KMS-11 (cell line): Measurements from ENCODE around the gene FHOD3.

Source experiments
- H2AFZ ChIP-seq: fragments of 200-600 bp; sonication (generic); 2 replicates; pipeline ENCODE4 v1.6.1; 2016; ENCODE audit warnings: antibody characterized with exemption, mixed run types, low read depth
- H3K27ac ChIP-seq: fragments of 200-600 bp; sonication (generic); 2 replicates; pipeline ENCODE4 v1.6.1; 2016; ENCODE audit warnings: mild to moderate bottlenecking, mixed run types
- H3K27me3 ChIP-seq: fragments of 200-600 bp; sonication (generic); 2 replicates; pipeline ENCODE4 v1.6.1; 2017; ENCODE audit warnings: mild to moderate bottlenecking, low read depth, mixed run types, moderate library complexity; ENCODE audit not compliant: insufficient read depth
- H3K36me3 ChIP-seq: fragments of 200-600 bp; sonication (generic); 2 replicates; pipeline ENCODE4 v1.6.1; 2017; ENCODE audit warnings: mild to moderate bottlenecking, mixed run types; ENCODE audit not compliant: insufficient read depth
- H3K4me1 ChIP-seq: fragments of 200-600 bp; sonication (generic); 2 replicates; pipeline ENCODE4 v1.6.1; 2016; ENCODE audit warnings: mild to moderate bottlenecking, low read depth, mixed run types; ENCODE audit not compliant: poor library complexity, severe bottlenecking
- H3K4me2 ChIP-seq: fragments of 200-600 bp; sonication (generic); 2 replicates; pipeline ENCODE4 v1.7.0; 2016; ENCODE audit warnings: mild to moderate bottlenecking, mixed run types
- H3K4me3 ChIP-seq: fragments of 200-600 bp; sonication (generic); IDR thresholded peaks from 2 replicates; pipeline ENCODE4 v1.6.1; 2017; ENCODE audit warnings: low read depth, low read length, mixed read lengths; ENCODE audit not compliant: insufficient read depth
- H3K79me2 ChIP-seq: fragments of 200-600 bp; sonication (generic); 2 replicates; pipeline ENCODE4 v1.6.1; 2016; ENCODE audit warnings: low read depth, mixed run types; ENCODE audit not compliant: insufficient read depth
- H3K9ac ChIP-seq: fragments of 200-600 bp; sonication (generic); 2 replicates; pipeline ENCODE4 v1.6.1; 2016; ENCODE audit warnings: mild to moderate bottlenecking, mixed run types
- H4K20me1 ChIP-seq: fragments of 200-600 bp; sonication (generic); 2 replicates; pipeline ENCODE4 v1.6.1; 2016; ENCODE audit warnings: mild to moderate bottlenecking, mixed run types; ENCODE audit not compliant: insufficient read depth
- CTCF ChIP-seq: fragments of 200-600 bp; sonication (generic); conservative IDR thresholded peaks from 2 replicates; pipeline ENCODE4 v1.6.1; 2017; ENCODE audit warnings: low read depth, mild to moderate bottlenecking, antibody characterized with exemption, low read length, moderate library complexity, mixed read lengths

Gene FHOD3

DNA sequence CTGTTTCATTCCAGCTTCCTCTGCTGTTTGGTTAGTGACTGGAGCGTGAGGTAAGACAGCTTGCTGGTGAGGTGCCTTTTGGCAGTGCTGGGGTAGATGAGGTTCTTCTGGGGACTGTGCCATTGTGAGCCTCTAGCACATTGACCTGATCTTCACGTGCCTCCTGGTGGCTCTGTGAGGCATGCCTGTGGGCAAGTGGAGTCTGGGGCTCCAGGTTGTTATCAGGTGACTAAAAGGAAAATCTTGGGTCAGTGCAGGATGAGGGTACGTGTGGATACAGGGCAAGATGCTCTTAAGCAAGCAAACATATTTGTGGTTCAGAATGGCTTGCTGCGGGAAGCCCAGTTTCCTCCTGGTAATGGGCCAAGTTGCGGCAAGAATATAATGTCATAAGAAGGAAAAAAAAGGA lies 75.4 kb downstream of the FHOD3 start:
- Histone ChIP-seq H2AFZ (no peak overlapping the region), H3K4me3 (no peak overlapping the region), H3K4me1 (no peaks in the 10 kb centered on the region), H4K20me1 (no peaks in the 10 kb centered on the region), H3K27me3 (no peaks in the 10 kb centered on the region), H3K36me3 (no peaks in the 10 kb centered on the region), H3K27ac (no peak overlapping the region), H3K9ac (no peak overlapping the region), H3K79me2 (no peaks in the 10 kb centered on the region), H3K4me2 (no peak overlapping the region)
- TF ChIP-seq CTCF = no peak

GRCh38 chr18:36374262-36374661 lies 76.7 kb downstream of the FHOD3 start:
- H3K4me2 ChIP-seq = no peak overlapping the region
- no peak overlapping the region for H3K27ac ChIP-seq
- H3K36me3 ChIP-seq = no peaks in the 10 kb centered on the region
- H3K9ac ChIP-seq = no peak overlapping the region
- H2AFZ ChIP-seq = no peak overlapping the region
- TF ChIP-seq CTCF = no peak
- no peak overlapping the region for H3K4me3 ChIP-seq
- no peaks in the 10 kb centered on the region for H3K27me3 ChIP-seq
- H3K79me2 ChIP-seq = no peaks in the 10 kb centered on the region
- no peaks in the 10 kb centered on the region for H4K20me1 ChIP-seq
- no peaks in the 10 kb centered on the region for H3K4me1 ChIP-seq

DNA sequence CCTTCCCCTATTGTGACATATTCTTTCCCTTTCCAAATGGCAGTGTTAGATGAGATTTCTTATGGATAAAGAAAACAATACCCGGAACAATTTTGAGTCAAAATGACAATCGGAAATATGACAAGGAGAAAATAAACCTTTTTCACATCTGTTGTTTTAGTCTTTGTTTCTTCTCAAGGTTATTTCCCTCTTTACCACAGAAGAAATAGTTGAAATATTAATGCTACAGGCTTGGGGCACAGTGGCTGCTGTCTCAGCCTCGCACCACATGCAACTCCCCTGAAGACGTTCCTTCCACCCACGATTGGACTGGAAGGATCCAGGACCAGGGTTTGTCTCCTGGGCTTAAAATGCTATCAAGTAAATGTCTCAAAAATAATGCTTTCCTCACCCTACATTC lies 77.6 kb downstream of the FHOD3 start:
- H3K36me3 ChIP-seq = no peaks in the 10 kb centered on the region
- no peaks in the 10 kb centered on the region for H3K79me2 ChIP-seq
- no peak overlapping the region for H3K4me2 ChIP-seq
- no peak overlapping the region for H3K27ac ChIP-seq
- no peaks in the 10 kb centered on the region for H3K27me3 ChIP-seq
- no peak for TF ChIP-seq CTCF
- no peaks in the 10 kb centered on the region for H4K20me1 ChIP-seq
- H3K4me1 ChIP-seq = no peaks in the 10 kb centered on the region
- no peak overlapping the region for H3K9ac ChIP-seq
- no peak overlapping the region for H2AFZ ChIP-seq
- H3K4me3 ChIP-seq = no peak overlapping the region

GRCh38 chr18:36376361-36376760 lies 78.8 kb downstream of the FHOD3 start:
- Histone ChIP-seq H2AFZ (no peak overlapping the region), H3K27ac (no peak overlapping the region), H3K9ac (no peak overlapping the region), H3K4me1 (no peaks in the 10 kb centered on the region), H4K20me1 (no peaks in the 10 kb centered on the region), H3K27me3 (no peaks in the 10 kb centered on the region), H3K4me2 (no peak overlapping the region), H3K4me3 (no peak overlapping the region), H3K36me3 (no peaks in the 10 kb centered on the region), H3K79me2 (no peaks in the 10 kb centered on the region)
- no peak for TF ChIP-seq CTCF

DNA sequence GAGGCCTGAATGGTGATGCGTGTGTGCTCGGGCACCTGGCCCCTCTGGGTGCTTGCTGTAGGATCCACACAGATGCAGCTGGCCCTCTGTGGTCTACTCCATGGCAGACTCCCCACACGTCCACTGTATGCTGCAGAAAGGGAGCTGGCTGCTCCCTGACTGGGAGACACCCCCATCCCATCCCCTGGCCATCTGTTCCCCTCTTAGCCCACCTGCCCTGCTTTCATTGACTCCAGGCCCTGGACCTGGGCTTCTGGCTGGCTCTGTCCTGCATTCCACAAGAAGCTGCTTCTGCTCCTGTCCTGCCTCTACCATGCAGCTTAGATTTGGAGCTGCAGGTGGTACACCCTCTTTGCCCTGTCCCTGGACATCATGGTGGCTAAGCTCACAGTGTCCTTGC lies 80.1 kb downstream of the FHOD3 start:
- H2AFZ ChIP-seq = no peak overlapping the region
- no peak overlapping the region for H3K27ac ChIP-seq
- no peaks in the 10 kb centered on the region for H3K4me1 ChIP-seq
- H4K20me1 ChIP-seq = no peaks in the 10 kb centered on the region
- TF ChIP-seq CTCF = no peak
- H3K36me3 ChIP-seq = no peaks in the 10 kb centered on the region
- H3K27me3 ChIP-seq = no peaks in the 10 kb centered on the region
- H3K9ac ChIP-seq = no peak overlapping the region
- no peak overlapping the region for H3K4me3 ChIP-seq
- no peak overlapping the region for H3K4me2 ChIP-seq
- no peaks in the 10 kb centered on the region for H3K79me2 ChIP-seq
